GM12878 (cell line): ENCODE measurements around the gene FGF1. TPM values are rescaled to one million over a fixed set of nuclear protein-coding genes. Genes with fewer than 3 reads are reported as not detected.

Experiments
- ATAC-seq: fragments of 200-7000 bp; cut with Tn5 transposase; 3 replicates; pipeline ENCODE4 v1.9.1; 2020; ENCODE audit warnings: mild to moderate bottlenecking, moderate library complexity
- BruUV-seq: library from RNA; stranded (reverse); fragments of 400-500 nt; replicated peaks from 2 replicates; lab custom pipeline; 2021; lab: Mats Ljungman, UMichigan
- CTCF ChIA-PET: fragments of 300-600 bp; sonication (Branson Sonifier 250); formaldehyde crosslinking; extraction: SDS; loops from one replicate; lab custom pipeline; 2021; ENCODE audit warnings: inconsistent platforms; lab: Yijun Ruan, JAX
- POLR2A ChIA-PET: fragments of 350-600 bp; formaldehyde crosslinking; extraction: SDS; loops from one replicate; lab custom pipeline; 2021; ENCODE audit warnings: inconsistent platforms; lab: Charles Lee
- RAD21 ChIA-PET: fragments of 300-600 bp; sonication (Branson Sonifier 250); formaldehyde crosslinking; loops from one replicate; lab custom pipeline; 2023; ENCODE audit warnings: antibody characterized with exemption; ENCODE audit not compliant: unreplicated experiment; lab: Charles Lee
- SMC1A ChIA-PET: fragments of 300-600 bp; sonication (Branson Sonifier 250); formaldehyde crosslinking; loops from one replicate; lab custom pipeline; 2023; ENCODE audit not compliant: unreplicated experiment, uncharacterized antibody; lab: Charles Lee
- DNase-seq: peaks from one replicate; pipeline ENCODE4 v3.0.0-alpha.2; 2011; ENCODE audit warnings: low read depth, low spot score
- FAIRE-seq: peaks from 3 replicates; lab custom pipeline; 2011; peaks lifted over from hg19 to GRCh38; lab: Jason Lieb, UNC
- H2AFZ ChIP-seq: 2 replicates; pipeline ENCODE4 v1.6.0; 2011; ENCODE audit warnings: low read depth, low read length, control low read depth; ENCODE audit not compliant: control insufficient read depth
- H3K27ac ChIP-seq: 2 replicates; pipeline ENCODE4 v1.5.1; 2011; ENCODE audit warnings: control low read depth; ENCODE audit not compliant: control insufficient read depth, insufficient read depth
- H3K27me3 ChIP-seq, 2 experiments: replicated peaks in 1 of 2; 2 replicates each; pipeline versions ENCODE4 v1.6.0 to v1.6.1; 2011; ENCODE audit warnings: low read length in 1 of 2; ENCODE audit not compliant: control insufficient read depth in 2 of 2, insufficient read depth in 2 of 2
- H3K36me3 ChIP-seq, 2 experiments: 2 replicates each; pipeline ENCODE4 v1.5.1; 2011; ENCODE audit warnings: low read length in 1 of 2; ENCODE audit not compliant: control insufficient read depth in 2 of 2, insufficient read depth in 2 of 2
- H3K4me1 ChIP-seq: 2 replicates; pipeline ENCODE4 v1.6.1; 2011; ENCODE audit warnings: mild to moderate bottlenecking, low read length, moderate library complexity, mixed read lengths; ENCODE audit not compliant: control insufficient read depth, insufficient read depth
- H3K4me2 ChIP-seq: 2 replicates; pipeline ENCODE4 v1.6.0; 2011; ENCODE audit warnings: control low read depth; ENCODE audit not compliant: control insufficient read depth, insufficient read depth
- H3K4me3 ChIP-seq: fragments of 200-600 bp; sonication (generic); 2 replicates; pipeline ENCODE4 v1.5.1; 2016
- H3K79me2 ChIP-seq: 2 replicates; pipeline ENCODE4 v1.6.0; 2011; ENCODE audit warnings: low read length; ENCODE audit not compliant: control insufficient read depth, insufficient read depth
- H3K9ac ChIP-seq: 2 replicates; pipeline ENCODE4 v1.8.0; 2011; ENCODE audit warnings: low read length, control low read depth, mixed read lengths; ENCODE audit not compliant: control insufficient read depth, insufficient read depth
- H3K9me3 ChIP-seq: replicated peaks from 3 replicates; pipeline ENCODE4 v1.5.1; 2011; ENCODE audit warnings: mild to moderate bottlenecking, low read length; ENCODE audit not compliant: control insufficient read depth, insufficient read depth
- H4K20me1 ChIP-seq: 2 replicates; pipeline ENCODE4 v1.6.0; 2011; ENCODE audit not compliant: control insufficient read depth, insufficient read depth
- BACH1 ChIP-seq: fragments of 450-650 bp; IDR thresholded peaks from 2 replicates; pipeline ENCODE4 v1.6.1; 2017; ENCODE audit warnings: mild to moderate bottlenecking, borderline replicate concordance
- BMI1 ChIP-seq: fragments of 450-650 bp; IDR thresholded peaks from 2 replicates; pipeline ENCODE4 v1.6.1; 2016; ENCODE audit warnings: mild to moderate bottlenecking, moderate library complexity, borderline replicate concordance
- CEBPB ChIP-seq, 2 experiments: fragments of 150-350 bp in 1 of 2; IDR thresholded peaks; 2 replicates each; pipeline ENCODE4 v1.6.1; 2012 to 2014; ENCODE audit warnings: low read depth in 2 of 2, low read length in 2 of 2, borderline replicate concordance in 1 of 2, inconsistent platforms in 1 of 2
- MEF2B ChIP-seq: fragments of 450-650 bp; IDR thresholded peaks from 2 replicates; pipeline ENCODE4 v1.6.1; 2018; ENCODE audit warnings: mild to moderate bottlenecking, moderate library complexity; ENCODE audit not compliant: partially characterized antibody, poor library complexity, severe bottlenecking
- NR2C2 ChIP-seq: IDR thresholded peaks from 2 replicates; pipeline ENCODE4 v1.6.1; 2011; ENCODE audit warnings: borderline replicate concordance, low read depth; ENCODE audit not compliant: control insufficient read depth, insufficient read length
- PRDM15 ChIP-seq: fragments of 450-650 bp; formaldehyde crosslinking; IDR thresholded peaks from 2 replicates; pipeline ENCODE4 v1.4.0; 2020; ENCODE audit warnings: mild to moderate bottlenecking, moderate library complexity
- SIN3A ChIP-seq: IDR thresholded peaks from 2 replicates; pipeline ENCODE4 v1.6.1; 2012; ENCODE audit warnings: low read depth, low read length, improper control_type of control experiment
- in situ Hi-C: fragments of 300-500 bp; cut with MboI; formaldehyde crosslinking; loops from 9 replicates; pipeline ENCODE4 v1.14.3; 2018; ENCODE audit warnings: mixed read lengths
- intact Hi-C: fragments of 100-400 bp; cut with micrococcal nuclease; formaldehyde crosslinking; loops from one replicate; pipeline ENCODE4 v1.14.2; 2022; ENCODE audit not compliant: unreplicated experiment
- polyA plus RNA-seq, 11 experiments: library from polyadenylated mRNA; depleted of rRNA in 4 of 11; unstranded in 6 of 11; stranded (reverse) in 5 of 11; fragments of >200 nt; fragmentation: Nextera tagmentation in 4 of 11; fragmentation: Illumina TruSeq in 1 of 11; extraction: Ambion mirVana in 4 of 11; extraction: Trizol in 1 of 11; gene quantifications; 1 replicate in 1 of 11; 2 replicates in 10 of 11; pipeline versions ENCODE4 v1.2.1 to v1.2.3, GENCODE V29; 2011 to 2016; ENCODE audit warnings: inconsistent platforms in 2 of 11, missing spikeins in 2 of 11, low read depth in 1 of 11
- total RNA-seq, 4 experiments: library from RNA; depleted of rRNA in 3 of 4; stranded (reverse); fragments of >200 nt in 3 of 4; fragmentation: Illumina TruSeq in 1 of 4; extraction: Trizol in 1 of 4; gene quantifications; 2 replicates each; pipeline versions ENCODE4 v1.2.1 to v1.2.3, GENCODE V29; 2013 to 2021

The FGF1 gene
- total and polyA plus RNA-seq, 10 of the 15 experiments (the other 5 are each of a cell fraction or from before 2014, with no cell fraction given), result not detected

DNA sequence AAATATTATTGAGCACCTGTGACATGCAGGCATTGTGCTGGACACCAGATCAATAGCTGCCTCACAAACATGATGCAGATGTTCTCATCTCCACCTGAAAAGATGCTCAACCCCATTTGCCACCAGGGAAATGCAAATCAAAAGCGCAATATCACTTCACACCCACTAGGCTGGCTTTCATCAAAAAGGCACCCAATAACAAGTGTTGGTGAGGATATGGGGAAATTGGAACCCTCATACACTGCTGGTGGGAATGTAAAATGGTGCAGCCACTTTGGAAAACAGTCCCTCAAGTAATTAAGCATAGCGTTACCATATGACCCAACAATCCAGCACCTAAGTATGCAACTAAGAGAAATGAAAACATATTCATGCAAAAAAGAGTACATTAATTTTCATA, 24.7 kb downstream of the FGF1 start (continued):
- TF ChIP-seq NR2C2 (no peak), MEF2B (no peak)

DNA sequence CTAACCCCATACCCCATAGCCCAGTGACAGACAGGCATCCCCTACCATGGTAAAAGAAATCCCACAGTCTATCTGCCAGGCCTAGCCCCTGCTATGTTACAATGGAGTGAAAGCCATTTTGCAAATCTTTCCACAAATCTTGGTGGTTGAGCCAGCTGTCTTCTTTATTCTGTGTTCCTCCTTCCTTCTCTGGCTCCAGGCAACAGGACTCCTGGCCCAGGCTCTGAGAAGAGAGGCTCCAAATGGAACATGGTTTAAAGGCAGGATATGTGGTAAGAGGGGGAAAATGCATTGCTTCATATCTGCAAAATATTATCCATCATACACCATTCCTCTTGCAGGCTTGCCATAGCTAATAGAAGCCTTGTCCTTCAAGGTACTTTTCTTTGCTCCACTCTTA, 25.2 kb downstream of the FGF1 start:
- Histone ChIP-seq H3K4me3 (no peak overlapping the region), H3K4me1 (no peaks in the 10 kb centered on the region), H3K36me3 (no peaks in the 10 kb centered on the region)
- POLR2A ChIA-PET, result no interaction called here
- in situ Hi-C loops, result no loop called here
- BruUV-seq, result no TSS peak
- CTCF ChIA-PET, result interaction anchor here (2.4 kb wide), 1 partner anchor 52 kb away, joined by 5 read pairs; no protein-coding TSS in a partner anchor
- TF ChIP-seq PRDM15 (CRISPR knock-in tag), result no peak
- TF ChIP-seq CEBPB (IDR thresholded peaks at IDR 0.05; ENCODE audit: borderline replicate concordance in 1 of 2, low read depth in 2 of 2, low read length in 2 of 2), result no peak
- no peak for TF ChIP-seq BMI1
- no peak for TF ChIP-seq BACH1
- no peak for TF ChIP-seq SIN3A
- TF ChIP-seq, all 136 proteins: peak for 0
- DNase-seq (no peak), FAIRE-seq (no peak), ATAC-seq (no peak)
- H3K4me2 ChIP-seq, result no peak overlapping the region
- H2AFZ ChIP-seq, result no peak overlapping the region
- no peak overlapping the region for H3K27ac ChIP-seq
- no peak overlapping the region for H3K9ac ChIP-seq
- H3K27me3 ChIP-seq, result peaks cover 0 to 1% of the 10 kb centered on the region in 2 experiments; a peak in 2 of 4 replicates
- ChIA-PET RAD21 (no interaction called here), SMC1A (no interaction called here)
- H4K20me1 ChIP-seq, result no peaks in the 10 kb centered on the region
- intact Hi-C loops, result no loop called here
- H3K9me3 ChIP-seq, result no peaks in the 10 kb centered on the region
- H3K79me2 ChIP-seq, result no peaks in the 10 kb centered on the region
